ENCODE results near the gene SELENOO. TPM values are rescaled to one million over a fixed set of nuclear protein-coding genes. Genes with fewer than 3 reads are reported as not detected.

Gene SELENOO
- total and polyA plus RNA-seq, 2 donors (not counting 1 experiment from before 2014, with no cell fraction given): 62.1 to 74.6 TPM

DNA sequence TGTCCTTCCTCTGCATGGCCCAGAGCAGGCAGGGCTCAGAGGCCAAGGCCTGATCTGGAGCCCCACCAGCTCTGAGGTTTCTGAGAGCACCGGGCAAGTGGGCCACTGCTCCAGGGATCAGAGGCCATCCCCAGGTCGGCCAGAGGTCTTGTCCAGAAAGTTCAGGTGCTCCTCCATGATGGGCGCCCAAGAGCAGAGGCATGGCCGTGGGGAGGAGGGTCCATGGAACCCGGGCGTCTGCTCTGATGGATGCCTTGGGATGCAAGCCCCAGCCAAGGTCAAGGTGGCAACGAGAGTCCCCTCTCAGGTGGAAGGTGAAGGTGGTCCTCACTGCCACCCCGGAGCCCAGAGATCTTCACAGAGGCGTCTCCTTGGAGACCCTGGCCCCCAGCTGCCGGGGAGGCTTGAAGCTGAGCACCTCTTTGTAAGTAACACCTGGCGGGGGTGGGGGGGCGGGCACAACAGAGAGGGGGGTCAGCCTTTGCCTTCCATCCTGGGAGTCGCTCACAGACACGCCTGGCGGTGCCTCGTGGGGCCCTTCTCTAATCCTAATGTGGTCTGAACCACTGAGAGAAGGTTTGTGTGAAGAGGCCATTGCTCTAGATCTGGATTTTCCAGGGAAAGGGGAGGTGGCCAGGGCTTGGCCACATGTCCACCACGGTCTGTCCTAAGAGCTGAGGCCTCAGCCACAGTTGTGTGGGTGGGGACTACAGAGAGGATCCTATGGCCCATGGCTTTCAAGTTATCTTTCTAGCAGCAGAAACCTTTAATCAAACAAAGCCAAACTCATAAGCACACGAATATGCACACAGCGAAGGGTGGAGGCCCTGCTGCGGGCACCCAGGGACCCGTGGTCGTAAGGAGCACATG lies 52.5 kb downstream of the SELENOO start:
- 90% methylated on average over 21 of the region's 22 CpGs for WGBS (ENCODE audit: insufficient coverage)
- H3K27ac Mint-ChIP-seq: peak overlapping the region; percentile 15
- Histone ChIP-seq H3K79me2 (ENCODE audit: control insufficient read depth, insufficient read depth, low read length) (peaks cover 6% of the 10 kb centered on the region), H3K4me1 (ENCODE audit: control insufficient read depth in 2 of 2, insufficient read depth in 2 of 2, low read length in 2 of 2) (peaks cover 14 to 30% of the 10 kb centered on the region in 2 donors), H3K4me3 (ENCODE audit: control extremely low read depth in 1 of 5, extremely low read depth in 1 of 5, insufficient read depth in 1 of 5, low read depth in 2 of 5, low read length in 4 of 5) (no peak overlapping the region), H3K4me2 (replicated peaks; ENCODE audit: low read depth, low read length, poor library complexity, severe bottlenecking) (no peak overlapping the region), H2AFZ (ENCODE audit: insufficient read depth, low read depth, low read length, poor library complexity, severe bottlenecking) (no peak overlapping the region), H3K9me3 (ENCODE audit: control extremely low read depth in 1 of 3, control insufficient read depth in 2 of 3, insufficient read depth in 1 of 3, low read length in 2 of 3) (no peaks in the 10 kb centered on the region), H4K20me1 (ENCODE audit: control insufficient read depth, insufficient read depth, low read length, poor library complexity, severe bottlenecking) (peaks cover 18% of the 10 kb centered on the region), H3K36me3 (replicated peaks in 1 of 2; ENCODE audit: control extremely low read depth in 1 of 2, control insufficient read depth in 1 of 2, extremely low read depth in 1 of 2, insufficient read depth in 2 of 2, low read length in 1 of 2) (peaks cover 0 to 7% of the 10 kb centered on the region in 2 experiments), H3K27ac (ENCODE audit: low read length in 2 of 2) (no peak overlapping the region), H3K27me3 (replicated peaks in 1 of 4; ENCODE audit: control extremely low read depth in 1 of 4, control insufficient read depth in 3 of 4, insufficient read depth in 4 of 4, low read length in 3 of 4) (no peaks in the 10 kb centered on the region), H3K9ac (ENCODE audit: low read length) (no peak overlapping the region)
- H3K27me3 Mint-ChIP-seq: no peaks in the 10 kb centered on the region
- H3K4me1 Mint-ChIP-seq: peaks cover 15% of the 10 kb centered on the region
- no peaks in the 10 kb centered on the region for H3K9me3 Mint-ChIP-seq (ENCODE audit: insufficient read depth)
- ATAC-seq (ENCODE audit: low read depth) (no peak), DNase-seq (no peak)
- CTCF ChIA-PET: interaction anchor here (0.6 to 3.8 kb wide), 18 partner anchors 9 to 368 kb away, joined by 3 to 52 read pairs (median 6); partner anchors contain the start of genes DENND6B, MAPK12, PLXNB2 and SCO2
- POLR2A ChIA-PET: interaction anchor here (0.6 to 1.7 kb wide), 5 partner anchors 9 to 245 kb away, joined by 3 to 6 read pairs (median 4); no protein-coding TSS in a partner anchor
- intact Hi-C loops (cut with micrococcal nuclease): loop anchor here (2.0 to 5.0 kb wide), 2 partner anchors 18 to 329 kb away; partner anchors contain the start of genes CHKB and MAPK11
- H3K4me3 Mint-ChIP-seq: no peak overlapping the region
- no peak for TF ChIP-seq CTCF (IDR thresholded peaks at IDR 0.05)
- TF ChIP-seq EZH2 (IDR thresholded peaks at IDR 0.05; ENCODE audit: borderline replicate concordance, insufficient read depth, low read depth, low read length, poor library complexity, severe bottlenecking): no peak

DNA sequence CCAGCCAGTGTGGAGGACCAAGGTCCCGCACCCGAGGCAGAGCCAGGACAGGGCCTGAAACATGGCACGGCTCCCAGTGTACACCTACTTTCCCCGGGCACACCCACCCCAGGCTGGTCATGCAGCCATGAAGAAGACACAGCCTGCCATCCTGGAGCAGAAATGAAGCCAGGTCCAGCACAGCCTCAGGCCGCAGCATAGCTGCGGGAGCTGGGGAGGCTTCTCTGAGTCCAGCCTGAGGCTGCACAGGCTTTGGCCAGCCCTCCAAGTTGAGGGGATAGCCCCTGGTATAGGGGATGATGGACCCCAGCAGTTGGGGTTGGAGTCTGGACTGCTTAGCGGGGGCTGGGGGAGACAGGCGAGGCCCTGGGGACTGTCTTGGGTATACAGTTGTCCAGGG lies 53.1 kb downstream of the SELENOO start:
- ChIA-PET POLR2A (no interaction called here), CTCF (no interaction called here)
- Histone ChIP-seq H3K4me3 (ENCODE audit: control extremely low read depth in 1 of 5, extremely low read depth in 1 of 5, insufficient read depth in 1 of 5, low read depth in 2 of 5, low read length in 4 of 5) (no peak overlapping the region), H3K79me2 (ENCODE audit: control insufficient read depth, insufficient read depth, low read length) (no peaks in the 10 kb centered on the region), H3K9ac (ENCODE audit: low read length) (no peak overlapping the region), H3K4me2 (replicated peaks; ENCODE audit: low read depth, low read length, poor library complexity, severe bottlenecking) (no peak overlapping the region), H3K27me3 (replicated peaks in 1 of 4; ENCODE audit: control extremely low read depth in 1 of 4, control insufficient read depth in 3 of 4, insufficient read depth in 4 of 4, low read length in 3 of 4) (no peaks in the 10 kb centered on the region), H3K9me3 (ENCODE audit: control extremely low read depth in 1 of 3, control insufficient read depth in 2 of 3, insufficient read depth in 1 of 3, low read length in 2 of 3) (no peaks in the 10 kb centered on the region), H4K20me1 (ENCODE audit: control insufficient read depth, insufficient read depth, low read length, poor library complexity, severe bottlenecking) (peaks cover 12% of the 10 kb centered on the region), H2AFZ (ENCODE audit: insufficient read depth, low read depth, low read length, poor library complexity, severe bottlenecking) (no peak overlapping the region), H3K27ac (ENCODE audit: low read length in 2 of 2) (no peak overlapping the region), H3K36me3 (replicated peaks in 1 of 2; ENCODE audit: control extremely low read depth in 1 of 2, control insufficient read depth in 1 of 2, extremely low read depth in 1 of 2, insufficient read depth in 2 of 2, low read length in 1 of 2) (peaks cover 0 to 4% of the 10 kb centered on the region in 2 experiments), H3K4me1 (ENCODE audit: control insufficient read depth in 2 of 2, insufficient read depth in 2 of 2, low read length in 2 of 2) (peaks cover 14 to 26% of the 10 kb centered on the region in 2 donors)
- Mint-ChIP-seq H3K27ac (no peak overlapping the region), H3K27me3 (peaks cover under 1% of the 10 kb centered on the region), H3K9me3 (ENCODE audit: insufficient read depth) (no peaks in the 10 kb centered on the region), H3K4me3 (no peak overlapping the region), H3K4me1 (peaks cover 15% of the 10 kb centered on the region)
- intact Hi-C loops (cut with micrococcal nuclease): loop anchor here (2.0 to 5.0 kb wide), 2 partner anchors 17 to 328 kb away; partner anchors contain the start of genes CHKB and MAPK11
- no peak for DNase-seq
- 91% methylated on average over 6 of the region's 8 CpGs for WGBS (ENCODE audit: insufficient coverage)
- TF ChIP-seq EZH2 (IDR thresholded peaks at IDR 0.05; ENCODE audit: borderline replicate concordance, insufficient read depth, low read depth, low read length, poor library complexity, severe bottlenecking) (no peak), CTCF (IDR thresholded peaks at IDR 0.05) (no peak)
- no peak for ATAC-seq (ENCODE audit: low read depth)
